Stimulated activated CD8-positive, alpha-beta memory T cell treated with anti-CD3 and anti-CD28 coated beads, Interleukin-7, amount 100 ng/mL, for 24 hours (primary cell): ENCODE data around the gene LYPD4.

Experiments
- DNase-seq: peaks from one replicate; pipeline ENCODE4 v3.0.0-alpha.2; 2020; ENCODE audit warnings: low read depth

LYPD4 gene

GRCh38 chr19:41872775-41873647 is 28.5 kb upstream of the LYPD4 start:
- no peak for DNase-seq

- DNase-seq, result no peak
These were observed 27.9 kb upstream of the LYPD4 start for GRCh38 chr19:41872384-41872774.

DNA sequence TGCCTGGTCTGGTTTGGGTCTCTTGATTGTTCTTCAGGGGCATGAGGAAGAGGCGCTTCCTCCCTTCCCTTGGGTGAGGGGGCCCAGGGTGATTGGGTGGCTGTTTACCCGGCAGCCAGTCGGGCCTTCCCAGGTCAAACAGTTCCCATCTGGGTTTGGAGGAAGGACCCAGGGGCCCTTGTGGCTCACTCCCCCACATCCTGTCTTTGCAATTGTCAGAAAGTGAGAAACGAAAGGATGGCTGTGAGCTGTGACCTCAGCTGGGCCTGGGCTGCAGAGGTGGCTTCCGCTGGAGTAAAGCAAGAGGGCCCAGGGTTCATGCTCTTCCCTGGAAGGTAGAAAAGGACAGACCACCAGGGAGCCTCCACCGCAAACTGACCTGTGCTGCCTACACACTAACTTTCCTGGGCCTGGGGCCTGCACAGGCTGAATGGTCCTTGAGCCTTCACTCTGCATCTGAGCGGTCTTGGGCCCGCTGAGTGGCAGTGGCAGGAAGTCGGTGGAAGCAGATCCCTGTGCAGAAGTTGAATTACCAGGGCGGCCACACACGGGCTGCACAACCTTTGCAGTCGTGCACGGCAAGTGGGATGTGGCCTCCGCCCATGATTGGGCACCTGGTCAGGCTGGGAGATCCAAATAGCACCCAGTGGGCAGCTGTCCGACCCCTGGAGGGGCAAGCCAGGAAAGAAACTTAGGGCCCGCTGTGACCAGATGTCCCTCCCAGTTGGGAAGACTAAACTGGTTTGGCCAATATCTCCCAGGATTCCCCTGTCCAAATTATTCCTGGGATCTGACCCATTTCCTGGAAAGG is 27.3 kb upstream of the LYPD4 start:
- DNase-seq, result no peak

DNA sequence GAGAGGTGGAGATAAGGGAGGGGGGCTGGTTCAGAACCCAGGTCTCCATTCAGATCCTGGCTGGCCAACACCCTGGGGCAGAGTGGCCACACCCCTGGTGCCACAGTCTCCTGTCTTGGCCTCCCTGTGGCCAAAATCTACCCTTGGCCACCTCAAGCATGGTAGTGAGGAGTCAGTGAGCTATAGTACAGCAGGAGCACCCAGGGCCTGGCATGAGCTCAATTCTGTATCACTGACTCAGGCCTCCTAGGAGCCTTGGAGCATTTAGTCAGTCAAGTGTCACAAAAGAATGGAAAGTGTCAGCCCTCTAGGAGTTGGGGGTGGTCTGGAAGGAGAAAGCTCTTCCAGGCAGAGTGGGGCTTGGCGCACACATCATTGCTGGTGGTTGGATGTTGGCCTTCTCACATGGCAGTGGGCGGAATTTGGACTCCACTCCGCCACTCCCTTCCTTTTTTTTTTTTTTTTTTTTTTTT is 26.0 kb upstream of the LYPD4 start:
- DNase-seq, result no peak

- DNase-seq, result no peak
These were observed 25.0 kb upstream of the LYPD4 start for GRCh38 chr19:41869374-41869955.

DNA sequence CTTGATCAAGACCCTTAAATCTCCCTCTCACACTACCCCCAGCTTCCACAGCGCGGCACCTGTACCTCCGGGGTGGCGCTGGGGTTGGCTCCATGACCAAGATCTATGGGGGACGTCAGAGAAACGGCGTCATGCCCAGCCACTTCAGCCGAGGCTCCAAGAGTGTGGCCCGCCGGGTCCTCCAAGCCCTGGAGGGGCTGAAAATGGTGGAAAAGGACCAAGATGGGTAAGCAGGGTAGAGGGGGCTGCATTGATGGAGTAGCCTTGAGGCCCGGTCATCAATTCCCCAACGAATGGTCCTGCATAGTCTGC is 24.5 kb upstream of the LYPD4 start:
- no peak for DNase-seq

DNA sequence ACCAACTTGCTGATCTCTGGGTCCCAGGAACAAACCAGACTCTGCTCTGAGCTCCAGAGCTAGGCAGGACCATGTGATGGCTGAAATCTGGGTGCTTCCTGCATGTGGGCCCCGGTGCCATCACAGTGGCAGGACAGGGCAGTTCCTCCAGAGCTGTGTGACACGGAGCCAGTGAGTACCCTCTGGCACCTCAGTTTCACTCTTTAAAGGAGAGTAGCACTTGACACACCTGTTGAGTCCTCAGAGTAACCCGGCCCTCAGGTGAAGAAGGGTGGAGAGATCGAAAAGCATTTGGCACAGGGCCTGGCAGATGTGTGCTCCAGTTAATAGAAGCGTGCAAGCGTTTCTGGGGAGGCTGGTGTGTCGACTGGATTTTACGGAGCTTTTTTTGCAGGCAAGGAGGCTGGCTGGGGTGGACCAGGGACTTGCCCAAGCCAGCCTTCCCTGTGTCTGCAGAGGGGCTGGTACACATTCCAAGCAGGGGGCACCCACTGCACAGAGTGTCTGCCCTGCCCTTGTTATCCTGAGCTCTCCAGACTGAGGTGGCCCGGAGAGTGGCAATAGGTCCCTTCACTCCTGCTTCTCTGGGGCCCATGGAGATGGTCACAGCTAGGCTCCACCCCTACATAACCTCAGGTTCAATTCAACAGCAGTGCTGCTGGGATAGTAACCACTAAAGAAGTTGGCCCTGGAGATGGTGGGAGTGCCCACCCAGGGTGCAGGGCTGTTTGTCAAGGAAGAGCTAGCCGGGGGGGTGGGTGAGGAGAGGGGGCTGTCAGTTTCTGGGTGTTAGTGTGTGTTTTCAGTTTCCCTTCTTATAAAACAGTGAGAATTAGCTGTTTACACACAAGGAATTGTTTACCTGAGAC is 23.9 kb upstream of the LYPD4 start:
- no peak for DNase-seq

GRCh38 chr19:41866284-41866683 is 21.8 kb upstream of the LYPD4 start:
- no peak for DNase-seq

DNA sequence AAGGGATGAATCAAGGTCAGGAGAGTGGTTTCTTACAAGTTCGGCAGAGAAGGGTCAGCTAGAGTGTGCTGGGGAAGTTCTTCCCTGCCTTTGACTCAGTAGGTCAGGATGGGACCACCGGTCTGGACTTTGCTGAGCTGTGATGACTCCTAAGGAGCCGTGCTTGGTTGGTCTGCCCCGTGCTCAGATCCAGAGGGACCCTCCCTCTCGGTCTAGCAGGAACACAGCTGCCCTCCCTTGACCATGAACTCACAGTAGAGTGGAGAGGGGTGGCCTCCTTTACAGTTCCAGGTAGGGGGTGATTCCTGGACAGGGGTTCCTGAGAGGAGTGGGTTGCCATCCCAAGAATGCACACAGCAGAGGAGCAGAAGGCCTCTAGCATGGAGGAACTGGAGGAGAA is 19.9 kb upstream of the LYPD4 start:
- DNase-seq, result no peak

DNA sequence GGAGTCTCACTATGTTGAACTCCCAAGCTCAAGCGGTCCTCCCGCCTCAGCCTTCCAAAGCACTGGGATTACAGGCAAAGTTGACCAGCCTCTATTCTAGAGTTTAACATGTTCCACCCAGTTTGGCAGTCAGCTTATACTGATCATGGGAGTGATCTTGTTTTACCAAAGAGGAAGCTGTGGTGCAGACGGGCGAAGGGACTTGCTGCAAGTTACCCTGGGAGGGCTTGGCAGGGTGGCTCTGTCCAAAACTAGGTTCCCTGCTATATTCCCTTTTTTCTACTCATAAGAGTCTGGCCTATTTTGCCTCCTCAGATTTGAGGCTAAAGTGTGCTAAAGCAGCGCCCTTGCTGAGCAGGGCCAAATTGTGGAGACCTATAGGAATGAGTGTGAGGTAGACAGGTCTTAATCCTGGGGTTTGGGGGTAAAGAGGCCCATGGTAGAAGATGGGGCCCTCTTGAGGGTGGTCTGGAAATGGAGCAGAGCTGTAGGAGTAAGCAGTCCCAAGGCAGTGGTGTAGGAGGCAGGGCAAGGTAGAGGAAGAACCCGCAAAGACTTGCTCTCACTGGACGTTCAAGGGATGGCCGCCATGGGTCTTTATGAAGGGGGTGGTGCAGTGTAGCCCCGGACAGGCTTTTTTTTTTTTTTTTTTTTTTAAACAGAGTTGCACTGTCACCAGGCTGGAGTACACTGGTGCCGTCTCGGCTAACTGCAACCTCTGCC is 18.9 kb upstream of the LYPD4 start:
- no peak for DNase-seq

DNA sequence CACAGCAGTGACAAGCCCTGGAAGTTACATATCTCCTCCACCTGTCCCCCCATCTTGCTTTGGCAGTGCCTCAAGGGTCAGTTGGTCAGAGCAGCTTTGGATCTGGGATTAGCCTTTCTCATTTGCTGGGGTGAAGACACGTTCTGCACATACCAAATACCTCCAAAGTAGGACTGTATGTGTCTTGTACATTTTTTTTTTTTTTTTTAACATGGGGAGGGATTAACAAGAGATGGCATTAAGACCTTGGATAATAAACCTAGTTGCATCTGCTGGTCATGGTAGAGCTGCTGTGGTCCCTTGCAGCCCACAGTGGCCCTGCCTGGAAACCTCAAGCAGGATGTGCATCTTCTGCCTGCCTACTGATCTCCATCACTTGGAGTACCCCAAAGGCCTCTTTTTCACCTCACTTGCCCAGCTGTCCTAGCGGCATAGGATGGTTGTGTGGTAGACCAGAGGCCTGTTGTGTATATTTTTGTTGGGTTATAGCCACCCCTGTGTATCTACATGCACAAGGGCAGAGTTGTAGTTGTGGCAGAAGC is 18.0 kb upstream of the LYPD4 start:
- DNase-seq, result no peak

DNA sequence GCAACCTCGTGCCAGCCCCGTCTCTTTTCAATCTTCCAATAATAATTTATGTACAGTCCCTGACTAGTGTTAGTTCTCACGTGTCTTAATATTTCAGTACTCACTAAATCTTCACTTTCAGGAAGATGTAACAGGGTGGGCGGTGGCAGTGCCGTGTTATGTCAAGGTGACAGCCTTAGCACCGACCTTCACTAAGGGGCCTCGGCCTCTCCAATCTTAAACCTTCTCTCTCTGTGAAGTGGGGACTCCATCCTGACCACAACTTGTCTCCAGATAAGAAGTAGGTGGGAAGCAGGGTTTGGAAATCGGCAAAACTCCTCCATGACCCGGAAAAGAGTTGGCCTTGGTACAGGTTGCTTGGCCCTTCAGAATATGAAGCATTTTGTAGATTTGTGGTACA is 17.4 kb upstream of the LYPD4 start:
- no peak for DNase-seq

DNA sequence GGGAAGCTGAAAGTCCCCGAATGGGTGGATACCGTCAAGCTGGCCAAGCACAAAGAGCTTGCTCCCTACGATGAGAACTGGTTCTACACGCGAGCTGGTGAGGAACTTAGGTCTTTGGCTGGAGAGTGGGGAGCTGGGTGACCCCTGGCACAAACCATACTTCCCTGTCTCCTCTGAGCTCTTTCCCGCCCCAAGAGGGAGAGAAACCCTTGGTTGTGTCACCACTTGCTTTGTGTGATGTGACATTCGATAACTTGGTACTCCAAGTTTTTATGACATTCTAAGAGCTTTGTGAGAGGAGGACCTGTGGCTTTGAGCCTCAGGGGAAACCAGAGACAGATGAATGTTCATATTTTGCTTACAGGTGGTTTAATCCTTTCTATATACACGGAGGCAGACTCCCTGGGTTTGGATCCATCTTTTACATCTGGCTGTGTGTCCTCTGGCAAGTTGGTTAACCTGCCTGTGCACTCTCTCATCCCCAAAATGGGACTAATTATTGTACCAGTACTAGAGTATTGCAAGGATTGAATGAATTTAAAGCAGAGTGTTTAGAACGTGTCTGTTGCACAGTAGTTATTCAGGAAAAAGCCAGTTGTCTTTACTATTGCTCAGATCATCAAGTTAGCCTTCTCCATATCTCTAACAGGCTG is 16.8 kb upstream of the LYPD4 start:
- no peak for DNase-seq

GRCh38 chr19:41860419-41861115 is 16.1 kb upstream of the LYPD4 start:
- no peak for DNase-seq

DNA sequence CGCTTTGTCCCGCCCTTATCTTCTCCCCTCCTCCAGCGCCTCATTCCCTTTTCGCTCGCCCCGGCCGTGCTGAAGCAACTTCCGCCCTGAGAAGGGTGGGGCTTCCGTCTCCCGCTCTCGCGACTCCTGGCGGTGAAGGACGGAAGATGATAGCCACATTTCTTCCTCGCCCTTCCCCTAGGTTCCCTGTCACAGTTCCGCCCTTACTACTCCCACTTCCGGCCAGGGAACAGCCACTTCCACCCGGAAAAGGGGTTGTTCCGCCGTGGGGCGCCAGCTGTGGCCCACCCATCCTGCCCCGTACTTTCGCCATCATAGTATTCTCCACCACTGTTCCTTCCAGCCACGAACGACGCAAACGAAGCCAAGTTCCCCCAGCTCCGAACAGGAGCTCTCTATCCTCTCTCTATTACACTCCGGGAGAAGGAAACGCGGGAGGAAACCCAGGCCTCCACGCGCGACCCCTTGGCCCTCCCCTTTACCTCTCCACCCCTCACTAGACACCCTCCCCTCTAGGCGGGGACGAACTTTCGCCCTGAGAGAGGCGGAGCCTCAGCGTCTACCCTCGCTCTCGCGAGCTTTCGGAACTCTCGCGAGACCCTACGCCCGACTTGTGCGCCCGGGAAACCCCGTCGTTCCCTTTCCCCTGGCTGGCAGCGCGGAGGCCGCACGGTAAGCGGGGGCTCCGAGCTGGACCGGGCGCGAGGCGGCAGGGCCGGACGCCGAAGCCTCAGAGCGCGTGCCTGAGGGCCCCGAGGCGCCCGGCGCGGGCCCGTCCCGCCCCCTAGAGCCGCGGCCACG is 15.3 kb upstream of the LYPD4 start, which contains the start of gene RPS19:
RPS19 (plus strand) TSS at position 638 of the 801 bp plus-strand sequence. CDS start 520 bp downstream, outside the sequence.
- peak; percentile 97 for DNase-seq

DNA sequence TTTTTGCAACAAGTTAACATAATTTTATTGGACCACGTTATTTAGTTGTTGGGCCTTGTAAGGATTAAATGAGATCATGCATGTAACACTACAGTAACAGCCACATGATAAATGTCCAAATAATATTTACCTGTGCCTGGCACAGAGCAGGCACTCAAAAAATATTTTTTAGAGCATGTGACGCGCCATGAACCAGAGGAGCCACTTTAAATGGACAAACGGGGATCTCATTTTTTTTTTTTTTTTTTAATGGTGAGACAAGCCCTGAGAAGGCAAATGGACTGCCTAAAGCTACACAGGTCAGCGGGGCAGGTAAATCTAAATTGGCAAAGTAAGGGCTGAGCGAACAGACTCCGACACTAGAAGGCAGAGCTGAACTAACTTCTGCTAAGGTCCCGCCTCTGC is 14.7 kb upstream of the LYPD4 start:
- no peak for DNase-seq

DNA sequence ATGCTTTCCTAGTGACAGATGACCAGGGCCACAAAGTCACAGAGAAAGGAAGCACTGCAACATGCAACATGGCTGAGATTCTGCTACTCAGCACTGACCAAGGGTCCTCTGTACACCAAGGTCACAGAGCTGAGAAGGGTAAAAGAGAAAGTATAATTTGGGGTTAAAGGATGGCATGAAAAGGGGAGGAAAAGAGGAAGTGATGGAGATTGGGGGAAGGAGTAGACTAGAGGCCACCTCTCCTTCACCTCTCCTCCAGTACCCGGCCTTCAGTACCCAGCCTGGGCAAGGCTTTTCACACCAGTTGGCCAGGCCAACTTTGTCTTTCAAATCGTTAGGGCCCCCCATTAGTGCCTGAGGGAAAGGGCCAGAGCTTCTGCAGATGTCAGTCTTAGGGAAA is 9.3 kb upstream of the LYPD4 start:
- DNase-seq, result no peak

DNA sequence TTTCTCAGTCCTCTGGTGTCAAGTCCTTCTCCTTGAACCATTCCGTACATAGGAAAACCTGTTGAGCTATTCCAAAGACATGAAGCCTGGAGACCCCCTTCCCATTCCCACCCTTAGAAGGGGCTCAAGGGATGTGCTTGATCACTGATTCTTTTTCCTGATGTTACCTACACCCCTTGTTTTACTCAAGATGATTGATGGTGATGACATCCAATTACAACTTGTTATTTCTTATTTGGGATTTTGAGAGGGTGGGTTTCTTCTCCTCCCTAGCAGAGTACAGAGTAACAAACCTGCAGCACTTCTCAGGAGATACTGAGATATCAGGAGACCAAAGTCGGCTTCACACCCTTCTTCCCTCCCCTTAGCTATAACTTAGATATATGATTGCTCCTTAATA is 8.9 kb upstream of the LYPD4 start:
- DNase-seq, result no peak

- no peak for DNase-seq
These were observed 7.0 kb upstream of the LYPD4 start for GRCh38 chr19:41851456-41851855.
